CD1c-positive myeloid dendritic cell (primary cell): ENCODE results near the gene LAMA2.
A peak's percentile ranks its signal among the peaks of the same experiment; 100 is the strongest.

Source experiments
- DNase-seq: peaks from one replicate; pipeline ENCODE4 v3.0.0-alpha.2; 2016; ENCODE audit errors: extremely low spot score

Gene LAMA2

GRCh38 chr6:129364037-129364436, 481.1 kb downstream of the LAMA2 start:
- DNase-seq: no peak

- no peak for DNase-seq
These were observed 481.8 kb downstream of the LAMA2 start for GRCh38 chr6:129364767-129365166.

GRCh38 chr6:129368076-129368475, 485.1 kb downstream of the LAMA2 start:
- DNase-seq: no peak

GRCh38 chr6:129368970-129369369, 486.0 kb downstream of the LAMA2 start:
- no peak for DNase-seq

- DNase-seq: no peak
These were observed 486.8 kb downstream of the LAMA2 start for GRCh38 chr6:129369737-129370136.

GRCh38 chr6:129370268-129370916, 487.5 kb downstream of the LAMA2 start:
- peak; percentile 24 for DNase-seq

GRCh38 chr6:129381885-129382284, 498.9 kb downstream of the LAMA2 start:
- DNase-seq: no peak

- DNase-seq: no peak
These were observed 500.0 kb downstream of the LAMA2 start for GRCh38 chr6:129382916-129383315.

- DNase-seq: no peak
These were observed 502.2 kb downstream of the LAMA2 start for GRCh38 chr6:129385117-129385516.

GRCh38 chr6:129390900-129391299, 508.0 kb downstream of the LAMA2 start:
- no peak for DNase-seq

GRCh38 chr6:129393654-129394053, 510.7 kb downstream of the LAMA2 start:
- peak; percentile 66 for DNase-seq

- DNase-seq: no peak
These were observed 515.8 kb downstream of the LAMA2 start for GRCh38 chr6:129398764-129399163.

GRCh38 chr6:129402244-129402643, 519.3 kb downstream of the LAMA2 start:
- no peak for DNase-seq

- no peak for DNase-seq
These were observed 528.2 kb downstream of the LAMA2 start for GRCh38 chr6:129411092-129411491.

- DNase-seq: no peak
These were observed 533.5 kb downstream of the LAMA2 start for GRCh38 chr6:129416337-129416990.

GRCh38 chr6:129417416-129418086, 534.6 kb downstream of the LAMA2 start:
- DNase-seq: no peak

GRCh38 chr6:129419324-129419723, 536.4 kb downstream of the LAMA2 start:
- DNase-seq: no peak

GRCh38 chr6:129426343-129426742, 543.4 kb downstream of the LAMA2 start:
- DNase-seq: no peak

GRCh38 chr6:129429956-129430355, 547.0 kb downstream of the LAMA2 start:
- DNase-seq: no peak

- no peak for DNase-seq
These were observed 549.8 kb downstream of the LAMA2 start for GRCh38 chr6:129432738-129433137.

- no peak for DNase-seq
These were observed 551.2 kb downstream of the LAMA2 start for GRCh38 chr6:129434091-129434490.

- DNase-seq: no peak
These were observed 557.8 kb downstream of the LAMA2 start for GRCh38 chr6:129440691-129441090.

GRCh38 chr6:129444683-129445082, 561.7 kb downstream of the LAMA2 start:
- DNase-seq: no peak
